PC-9 (cell line): ENCODE measurements around the gene MSMO1. TPM values are rescaled to one million over a fixed set of nuclear protein-coding genes. Genes with fewer than 3 reads are reported as not detected.

ENCODE experiments used
- BruUV-seq: library from RNA; stranded (reverse); fragments of 400-500 nt; replicated peaks from 2 replicates; lab custom pipeline; 2021; lab: Mats Ljungman, UMichigan
- CTCF ChIA-PET: fragments of 300-600 bp; sonication (Branson Sonifier 250); formaldehyde crosslinking; loops from one replicate; lab custom pipeline; 2022; ENCODE audit warnings: antibody characterized with exemption; lab: Charles Lee
- POLR2A ChIA-PET: fragments of 300-600 bp; sonication (Branson Sonifier 250); formaldehyde crosslinking; loops from one replicate; lab custom pipeline; 2022; ENCODE audit warnings: antibody characterized with exemption; ENCODE audit not compliant: unreplicated experiment; lab: Charles Lee
- DNase-seq, 2 experiments: peaks; one replicate each; pipeline versions ENCODE4 v3.0.0 to v3.0.0-alpha.2; 2015 to 2022; ENCODE audit warnings: mixed read lengths in 1 of 2
- H2AFZ ChIP-seq: fragments of 200-600 bp; sonication (generic); 2 replicates; pipeline ENCODE4 v1.8.1; 2017; ENCODE audit warnings: antibody characterized with exemption
- H3F3A ChIP-seq: fragments of 200-600 bp; sonication (generic); 2 replicates; pipeline ENCODE4 v1.8.1; 2017; ENCODE audit warnings: antibody characterized with exemption, mild to moderate bottlenecking, low read depth; ENCODE audit not compliant: insufficient read depth
- H3K27ac ChIP-seq: fragments of 200-600 bp; sonication (generic); 2 replicates; pipeline ENCODE4 v1.6.1; 2016; ENCODE audit warnings: mixed run types
- H3K27me3 ChIP-seq: fragments of 200-600 bp; sonication (generic); 2 replicates; pipeline ENCODE4 v1.6.1; 2016; ENCODE audit warnings: low read depth, mixed run types; ENCODE audit not compliant: insufficient read depth
- H3K36me3 ChIP-seq: fragments of 200-600 bp; sonication (generic); 2 replicates; pipeline ENCODE4 v1.6.1; 2016; ENCODE audit warnings: low read depth, mixed run types
- H3K4me1 ChIP-seq: fragments of 200-600 bp; sonication (generic); replicated peaks from 2 replicates; pipeline ENCODE4 v1.6.1; 2016; ENCODE audit warnings: mixed run types; ENCODE audit not compliant: insufficient read depth
- H3K4me2 ChIP-seq: fragments of 200-600 bp; sonication (generic); 2 replicates; pipeline ENCODE4 v1.6.1; 2017; ENCODE audit warnings: mixed run types
- H3K4me3 ChIP-seq: fragments of 200-600 bp; sonication (generic); 2 replicates; pipeline ENCODE4 v1.6.1; 2016; ENCODE audit warnings: mixed run types
- H3K79me2 ChIP-seq: fragments of 200-600 bp; sonication (generic); 2 replicates; pipeline ENCODE4 v1.6.1; 2017; ENCODE audit warnings: low read depth, mixed run types
- H3K9me2 ChIP-seq: fragments of 200-600 bp; sonication (generic); 2 replicates; pipeline ENCODE4 v1.8.1; 2017; ENCODE audit warnings: mild to moderate bottlenecking; ENCODE audit not compliant: insufficient read depth
- H3K9me3 ChIP-seq: fragments of 200-600 bp; sonication (generic); 2 replicates; pipeline ENCODE4 v1.8.1; 2016; ENCODE audit warnings: low read depth; ENCODE audit not compliant: insufficient read depth
- H4K20me1 ChIP-seq: fragments of 200-600 bp; sonication (generic); 2 replicates; pipeline ENCODE4 v1.8.1; 2017; ENCODE audit not compliant: insufficient read depth
- CTCF ChIP-seq: fragments of 200-600 bp; sonication (generic); conservative IDR thresholded peaks from 2 replicates; pipeline ENCODE4 v1.6.1; 2017; ENCODE audit warnings: mixed run types, antibody characterized with exemption, mild to moderate bottlenecking, moderate library complexity
- EZH2 ChIP-seq: fragments of 200-600 bp; sonication (generic); IDR thresholded peaks from 2 replicates; pipeline ENCODE4 v1.8.0; 2017; ENCODE audit warnings: antibody characterized with exemption, low read depth
- intact Hi-C: fragments of 100-400 bp; cut with micrococcal nuclease; formaldehyde crosslinking; loops from one replicate; pipeline ENCODE4 v1.10.0; 2022; ENCODE audit not compliant: unreplicated experiment
- total RNA-seq: library from RNA; stranded (reverse); gene quantifications from 2 replicates; pipeline ENCODE4 v1.2.3, GENCODE V29; 2021

Gene MSMO1
- total RNA-seq, 1 experiment from 2014 or later: 117 TPM

GRCh38 chr4:165293061-165293460 is 34.4 kb upstream of the MSMO1 start:
- Histone ChIP-seq H3K79me2 (no peaks in the 10 kb centered on the region; the same call in 1 of the 2 replicates), H2AFZ (no peak overlapping the region), H3K27me3 (no peaks in the 10 kb centered on the region), H3K27ac (no peak overlapping the region), H3K4me1 (peaks cover 11% of the 10 kb centered on the region), H3K9me3 (no peaks in the 10 kb centered on the region), H3K4me2 (no peak overlapping the region), H3K9me2 (no peaks in the 10 kb centered on the region), H3F3A (0 out of 2 replicates have a peak, but pooled peaks cover 4% of the 10 kb centered on the region), H3K36me3 (0 out of 2 replicates have a peak, but pooled peaks cover under 1% of the 10 kb centered on the region), H4K20me1 (no peaks in the 10 kb centered on the region), H3K4me3 (no peak overlapping the region)
- intact Hi-C loops: no loop called here
- CTCF ChIA-PET: no interaction called here
- no TSS peak for BruUV-seq
- TF ChIP-seq EZH2 (no peak), CTCF (no peak)
- POLR2A ChIA-PET: no interaction called here
- DNase-seq: no peak

GRCh38 chr4:165293927-165294649 is 33.4 kb upstream of the MSMO1 start:
- CTCF ChIA-PET: no interaction called here
- TF ChIP-seq CTCF: no peak
- TF ChIP-seq EZH2: no peak
- no peaks in the 10 kb centered on the region for H3F3A ChIP-seq
- H3K27ac ChIP-seq: no peak overlapping the region
- no peak overlapping the region for H3K4me3 ChIP-seq
- H2AFZ ChIP-seq: no peak overlapping the region
- POLR2A ChIA-PET: no interaction called here
- H3K4me1 ChIP-seq: peaks cover 2% of the 10 kb centered on the region; the same call in 1 of the 2 replicates
- no peaks in the 10 kb centered on the region for H3K27me3 ChIP-seq
- no peaks in the 10 kb centered on the region for H4K20me1 ChIP-seq
- intact Hi-C loops: no loop called here
- no peak for DNase-seq
- H3K9me2 ChIP-seq: no peaks in the 10 kb centered on the region
- H3K36me3 ChIP-seq: 0 out of 2 replicates have a peak, but pooled peaks cover 3% of the 10 kb centered on the region
- no TSS peak for BruUV-seq
- H3K79me2 ChIP-seq: no peaks in the 10 kb centered on the region; the same call in 1 of the 2 replicates
- no peak overlapping the region for H3K4me2 ChIP-seq
- no peaks in the 10 kb centered on the region for H3K9me3 ChIP-seq

GRCh38 chr4:165294907-165295306 is 32.6 kb upstream of the MSMO1 start:
- H3K27ac ChIP-seq: no peak overlapping the region
- no peak for DNase-seq
- no peak overlapping the region for H3K4me2 ChIP-seq
- H3K36me3 ChIP-seq: 0 out of 2 replicates have a peak, but pooled peaks cover 3% of the 10 kb centered on the region
- intact Hi-C loops: no loop called here
- no peak overlapping the region for H3K4me3 ChIP-seq
- H3K27me3 ChIP-seq: no peaks in the 10 kb centered on the region
- CTCF ChIA-PET: no interaction called here
- no peaks in the 10 kb centered on the region for H4K20me1 ChIP-seq
- no peaks in the 10 kb centered on the region for H3F3A ChIP-seq
- H3K9me3 ChIP-seq: no peaks in the 10 kb centered on the region
- H3K9me2 ChIP-seq: no peaks in the 10 kb centered on the region
- TF ChIP-seq EZH2: no peak
- no peak for TF ChIP-seq CTCF
- no peaks in the 10 kb centered on the region for H3K4me1 ChIP-seq
- H2AFZ ChIP-seq: no peak overlapping the region
- POLR2A ChIA-PET: no interaction called here
- H3K79me2 ChIP-seq: no peaks in the 10 kb centered on the region; the same call in 1 of the 2 replicates
- BruUV-seq: no TSS peak
